NB4 (cell line): ENCODE measurements around the gene S100A11.

Source experiments
- DNase-seq: peaks from one replicate; pipeline ENCODE4 v3.0.0; 2010; ENCODE audit warnings: low read depth
- H3K4me3 ChIP-seq: one replicate; pipeline ENCODE4 v1.5.1; 2011; ENCODE audit warnings: mild to moderate bottlenecking, low read depth, low read length, moderate library complexity
- MYC ChIP-seq: IDR thresholded peaks from 2 replicates; pipeline ENCODE4 v1.6.1; 2011; ENCODE audit warnings: low read depth, low read length
- POLR2A ChIP-seq: IDR thresholded peaks from 2 replicates; pipeline ENCODE4 v1.6.1; 2011; ENCODE audit warnings: mild to moderate bottlenecking; ENCODE audit not compliant: insufficient read length; ENCODE audit errors: extremely low read depth
- TF ChIP-seq, protein P1 (sequence below): IDR thresholded peaks from one replicate; pipeline ENCODE4 v1.5.1; 2012; ENCODE audit warnings: low read depth, low read length
- TF ChIP-seq, protein P2 (sequence below): IDR thresholded peaks from 2 replicates; pipeline ENCODE4 v1.6.1; 2011; ENCODE audit warnings: low read depth, low read length

S100A11 gene

DNA sequence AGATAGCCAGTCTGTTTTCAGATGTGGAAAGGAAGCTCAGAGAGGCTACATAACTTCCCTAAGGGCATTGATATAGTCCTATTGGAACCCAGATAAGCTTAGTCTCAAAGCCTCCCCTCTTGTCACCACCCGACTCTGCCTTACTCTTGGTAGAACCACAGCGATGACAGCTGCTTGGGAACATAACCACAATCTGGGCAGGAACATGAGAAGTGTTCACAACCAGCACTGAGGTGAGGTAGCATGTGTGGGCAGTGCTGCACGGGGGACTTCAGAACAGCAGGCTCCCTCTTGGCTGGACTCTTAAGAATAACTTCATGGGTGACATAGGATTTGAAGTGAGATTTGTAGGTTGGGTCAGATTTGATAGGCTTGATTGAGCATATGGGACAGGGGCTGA, 33.8 kb downstream of the S100A11 start:
- no peak for TF ChIP-seq POLR2A
- TF ChIP-seq, protein P1, sequence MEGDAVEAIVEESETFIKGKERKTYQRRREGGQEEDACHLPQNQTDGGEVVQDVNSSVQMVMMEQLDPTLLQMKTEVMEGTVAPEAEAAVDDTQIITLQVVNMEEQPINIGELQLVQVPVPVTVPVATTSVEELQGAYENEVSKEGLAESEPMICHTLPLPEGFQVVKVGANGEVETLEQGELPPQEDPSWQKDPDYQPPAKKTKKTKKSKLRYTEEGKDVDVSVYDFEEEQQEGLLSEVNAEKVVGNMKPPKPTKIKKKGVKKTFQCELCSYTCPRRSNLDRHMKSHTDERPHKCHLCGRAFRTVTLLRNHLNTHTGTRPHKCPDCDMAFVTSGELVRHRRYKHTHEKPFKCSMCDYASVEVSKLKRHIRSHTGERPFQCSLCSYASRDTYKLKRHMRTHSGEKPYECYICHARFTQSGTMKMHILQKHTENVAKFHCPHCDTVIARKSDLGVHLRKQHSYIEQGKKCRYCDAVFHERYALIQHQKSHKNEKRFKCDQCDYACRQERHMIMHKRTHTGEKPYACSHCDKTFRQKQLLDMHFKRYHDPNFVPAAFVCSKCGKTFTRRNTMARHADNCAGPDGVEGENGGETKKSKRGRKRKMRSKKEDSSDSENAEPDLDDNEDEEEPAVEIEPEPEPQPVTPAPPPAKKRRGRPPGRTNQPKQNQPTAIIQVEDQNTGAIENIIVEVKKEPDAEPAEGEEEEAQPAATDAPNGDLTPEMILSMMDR: no peak
- TF ChIP-seq, protein P2, sequence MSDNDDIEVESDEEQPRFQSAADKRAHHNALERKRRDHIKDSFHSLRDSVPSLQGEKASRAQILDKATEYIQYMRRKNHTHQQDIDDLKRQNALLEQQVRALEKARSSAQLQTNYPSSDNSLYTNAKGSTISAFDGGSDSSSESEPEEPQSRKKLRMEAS: no peak
- TF ChIP-seq MYC: no peak
- no peak overlapping the region for H3K4me3 ChIP-seq
- no peak for DNase-seq

DNA sequence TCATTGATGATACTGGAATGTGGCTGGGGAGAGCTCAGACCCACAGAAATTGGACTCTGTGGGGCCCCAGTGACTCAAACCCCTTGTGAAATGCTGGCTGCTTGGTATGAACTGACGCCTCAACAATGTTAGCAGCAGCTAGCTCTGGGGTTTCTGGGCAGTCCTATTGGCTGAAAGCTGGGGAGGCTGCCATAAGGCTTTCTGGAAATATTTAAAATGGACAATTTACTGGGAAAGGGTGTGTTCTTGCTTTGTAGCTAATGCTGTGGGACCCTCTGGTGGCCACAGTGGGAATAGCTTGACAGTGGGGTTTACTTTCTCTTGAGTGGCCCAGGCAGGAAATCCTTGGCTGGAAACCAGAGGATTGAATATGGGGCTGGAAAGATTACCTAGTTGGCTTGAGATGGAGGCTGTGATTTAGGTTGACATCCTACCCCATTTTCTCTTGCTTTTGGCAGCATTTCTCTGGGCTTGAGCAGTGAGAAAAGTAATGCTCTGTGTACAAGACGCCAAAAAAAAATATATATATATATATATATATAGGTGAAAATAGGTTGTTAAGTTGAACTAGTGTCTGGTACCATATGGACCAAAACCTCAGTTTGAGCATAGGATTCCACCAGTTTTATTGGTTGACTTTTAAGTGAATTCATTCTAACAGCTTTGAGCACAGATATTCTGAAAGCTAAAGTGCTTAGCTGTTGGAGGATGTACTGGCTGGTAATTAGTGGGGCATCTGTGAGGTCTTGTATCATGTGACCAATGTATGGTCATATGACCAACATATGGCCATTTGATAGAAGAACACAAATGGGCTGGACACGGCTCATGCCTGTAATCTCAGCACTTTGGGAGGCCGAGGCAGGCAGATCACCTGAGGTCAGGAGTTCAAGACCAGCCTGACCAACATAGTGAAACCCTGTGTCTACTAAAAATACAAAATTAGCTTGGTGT, 34.9 kb downstream of the S100A11 start:
- TF ChIP-seq, protein P1: peak; percentile 85
- TF ChIP-seq POLR2A (no peak), MYC (no peak)
- TF ChIP-seq, protein P2: no peak
- no peak overlapping the region for H3K4me3 ChIP-seq
- DNase-seq: peak; percentile 77

DNA sequence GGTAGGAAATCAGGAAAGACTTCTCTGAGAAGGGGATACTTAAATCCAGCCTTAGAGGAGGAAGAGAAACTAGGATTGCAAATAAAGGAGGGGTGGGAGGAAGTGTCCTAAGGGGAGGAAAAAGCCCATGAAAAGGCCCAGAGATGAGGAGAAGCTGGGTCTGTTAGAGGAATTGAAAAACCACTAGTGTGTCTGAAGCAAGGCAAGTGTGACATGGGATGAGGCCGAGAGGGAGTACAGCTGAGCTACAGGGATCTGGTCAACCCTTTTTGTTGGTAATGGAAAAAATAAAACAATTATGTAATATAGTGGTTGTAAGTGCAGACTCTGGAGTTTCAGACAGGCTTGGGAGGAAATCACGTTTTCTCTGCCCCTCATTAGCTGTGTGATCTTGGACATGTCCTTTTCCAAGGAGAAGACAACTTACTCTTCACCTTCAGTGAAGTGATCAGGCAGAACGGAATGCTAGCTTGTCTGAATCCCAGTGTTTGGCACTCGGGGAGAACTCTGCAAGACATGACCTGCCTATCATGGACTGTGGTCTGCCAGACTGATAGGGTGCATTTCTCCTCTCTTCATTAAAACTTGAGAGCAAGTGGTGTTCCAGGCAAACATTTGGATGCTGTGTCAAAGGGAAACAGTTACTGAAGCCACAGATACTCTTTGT, 35.7 kb downstream of the S100A11 start:
- no peak overlapping the region for H3K4me3 ChIP-seq
- DNase-seq: no peak
- TF ChIP-seq, protein P2: no peak
- TF ChIP-seq, protein P1: no peak
- no peak for TF ChIP-seq MYC
- TF ChIP-seq POLR2A: no peak

DNA sequence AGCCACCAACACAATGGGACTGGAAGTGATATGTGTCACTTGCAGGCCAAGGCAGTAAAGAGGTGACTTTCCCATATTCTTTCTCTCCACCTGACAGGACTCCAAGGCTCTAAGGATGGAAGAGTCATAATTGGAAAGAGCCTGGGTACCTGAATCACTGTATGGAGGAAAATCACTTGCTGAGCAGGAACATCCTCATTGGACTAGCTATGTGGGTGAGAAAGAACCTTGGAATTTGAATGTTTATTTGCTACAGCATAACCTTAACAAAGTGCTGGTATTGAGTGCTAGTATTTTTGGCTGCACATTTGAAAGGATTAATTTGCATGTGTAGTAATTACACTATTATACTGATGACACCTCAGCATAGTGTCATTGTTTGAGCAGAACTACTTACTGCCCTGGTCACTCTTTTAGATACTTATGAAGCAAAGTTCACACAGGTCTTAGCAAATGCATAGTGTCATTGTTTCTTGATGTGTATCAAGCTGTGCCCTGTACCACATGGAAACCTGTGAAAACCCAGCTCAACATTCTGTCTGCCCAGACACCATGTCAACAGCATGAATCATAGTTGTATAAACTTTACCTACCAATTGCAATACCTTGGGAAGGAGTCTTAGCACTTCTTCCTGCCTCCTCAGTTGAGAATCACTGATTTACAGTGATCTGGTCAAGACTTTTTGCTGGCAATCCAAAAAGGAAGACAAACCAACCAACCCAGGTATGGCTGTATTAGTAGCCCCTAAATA, 38.0 kb downstream of the S100A11 start:
- TF ChIP-seq MYC (no peak), POLR2A (no peak)
- TF ChIP-seq, protein P1: no peak
- TF ChIP-seq, protein P2: no peak
- no peak for DNase-seq
- no peak overlapping the region for H3K4me3 ChIP-seq

DNA sequence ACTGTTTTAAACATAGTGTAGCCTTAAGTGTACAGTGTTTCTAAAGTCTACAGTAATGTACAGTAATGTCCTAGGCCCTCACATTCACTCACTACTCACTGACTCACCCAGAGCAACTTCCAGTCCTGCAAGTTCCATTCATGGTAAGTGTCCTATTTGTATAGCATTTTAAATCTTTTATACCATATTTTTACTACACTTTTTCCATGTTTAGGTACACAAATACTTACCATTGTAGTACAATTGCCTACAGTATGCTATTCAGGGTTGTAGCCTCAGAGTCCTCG, 39.6 kb downstream of the S100A11 start:
- H3K4me3 ChIP-seq: no peak overlapping the region
- no peak for DNase-seq
- TF ChIP-seq MYC (no peak), POLR2A (no peak)
- TF ChIP-seq, protein P1: no peak
- TF ChIP-seq, protein P2: no peak
